Measurements from ENCODE around the gene KREMEN1. TPM values are rescaled to one million over a fixed set of nuclear protein-coding genes. Genes with fewer than 3 reads are reported as not detected.
A peak's percentile ranks its signal among the peaks of the same experiment; 100 is the strongest.

The KREMEN1 gene
- total and polyA plus RNA-seq, 4 donors, result 8.8 to 27.5 (median 20.1) TPM

DNA sequence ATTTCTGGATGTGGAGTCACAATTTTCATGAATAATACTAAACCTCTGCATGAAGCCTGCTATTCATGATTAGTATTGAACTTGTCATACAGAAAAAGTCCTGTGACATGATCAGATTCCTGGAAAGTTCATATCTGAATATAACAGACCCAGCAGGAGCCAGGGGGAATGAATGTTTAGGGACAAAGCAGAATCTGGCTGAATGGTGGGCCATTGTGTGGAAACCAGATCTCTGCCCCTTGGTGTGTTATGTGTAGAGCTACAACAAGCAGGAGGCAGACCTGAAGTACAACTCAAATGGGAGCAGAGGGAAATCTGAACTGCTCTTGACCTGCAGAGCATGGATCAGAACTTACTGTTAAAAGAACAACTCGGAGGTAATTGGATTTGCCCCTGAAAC is 30.3 kb downstream of the KREMEN1 start:
- ATAC-seq (ENCODE audit: insufficient read depth, low FRiP score) (no peak), DNase-seq (no peak)
- peaks cover 0 to 15% (median 5%) of the 10 kb centered on the region in 5 donors for H3K4me1 ChIP-seq (ENCODE audit: control insufficient read depth in 5 of 5, insufficient read depth in 5 of 5, low read length in 5 of 5)
- no peaks in the 10 kb centered on the region for H3K27me3 ChIP-seq (ENCODE audit: control insufficient read depth in 3 of 3, insufficient read depth in 3 of 3, low read length in 2 of 3)
- TF ChIP-seq, protein P1, sequence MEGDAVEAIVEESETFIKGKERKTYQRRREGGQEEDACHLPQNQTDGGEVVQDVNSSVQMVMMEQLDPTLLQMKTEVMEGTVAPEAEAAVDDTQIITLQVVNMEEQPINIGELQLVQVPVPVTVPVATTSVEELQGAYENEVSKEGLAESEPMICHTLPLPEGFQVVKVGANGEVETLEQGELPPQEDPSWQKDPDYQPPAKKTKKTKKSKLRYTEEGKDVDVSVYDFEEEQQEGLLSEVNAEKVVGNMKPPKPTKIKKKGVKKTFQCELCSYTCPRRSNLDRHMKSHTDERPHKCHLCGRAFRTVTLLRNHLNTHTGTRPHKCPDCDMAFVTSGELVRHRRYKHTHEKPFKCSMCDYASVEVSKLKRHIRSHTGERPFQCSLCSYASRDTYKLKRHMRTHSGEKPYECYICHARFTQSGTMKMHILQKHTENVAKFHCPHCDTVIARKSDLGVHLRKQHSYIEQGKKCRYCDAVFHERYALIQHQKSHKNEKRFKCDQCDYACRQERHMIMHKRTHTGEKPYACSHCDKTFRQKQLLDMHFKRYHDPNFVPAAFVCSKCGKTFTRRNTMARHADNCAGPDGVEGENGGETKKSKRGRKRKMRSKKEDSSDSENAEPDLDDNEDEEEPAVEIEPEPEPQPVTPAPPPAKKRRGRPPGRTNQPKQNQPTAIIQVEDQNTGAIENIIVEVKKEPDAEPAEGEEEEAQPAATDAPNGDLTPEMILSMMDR (IDR thresholded peaks at IDR 0.05; ENCODE audit: control extremely low read depth, extremely low read depth), result no peak
- peaks cover 0 to 19% (median under 1%) of the 10 kb centered on the region in 4 donors for H3K36me3 ChIP-seq (ENCODE audit: control insufficient read depth in 4 of 4, insufficient read depth in 4 of 4, low read length in 4 of 4)
- H3K4me3 ChIP-seq, result no peak overlapping the region
- H3K27ac ChIP-seq (ENCODE audit: low read depth in 1 of 2, low read length in 1 of 2), result no peak overlapping the region
- 91 to 94% methylated on average over 1 of the region's 1 CpG for WGBS, 2 donors
- H3K9me3 ChIP-seq (ENCODE audit: control insufficient read depth in 4 of 4, insufficient read depth in 3 of 4, low read length in 3 of 4), result no peaks in the 10 kb centered on the region
- peak overlapping the region in 1 of 2 donors; percentile 4 for H3K9ac ChIP-seq (ENCODE audit: insufficient read depth in 1 of 2, low read length in 2 of 2)

DNA sequence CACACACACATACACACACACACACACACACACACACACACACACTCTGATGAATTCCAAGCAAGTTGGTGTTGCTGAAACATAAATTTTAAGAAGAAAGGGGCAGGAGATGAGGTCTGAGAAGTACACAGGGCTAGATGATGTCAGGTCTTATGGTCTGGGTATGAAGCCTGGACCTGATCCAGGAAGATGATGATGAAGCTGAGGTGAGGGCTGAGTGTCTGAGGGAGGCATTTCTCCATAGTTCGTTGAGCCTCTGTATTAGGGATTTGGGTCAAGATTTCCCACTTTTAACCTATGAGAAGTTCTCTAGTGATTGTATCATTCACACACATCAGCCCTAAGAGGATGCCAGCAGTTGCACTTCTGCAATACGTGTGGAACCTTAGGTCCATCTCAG is 32.6 kb downstream of the KREMEN1 start:
- peaks cover 0 to 15% (median 11%) of the 10 kb centered on the region in 5 donors for H3K4me1 ChIP-seq (ENCODE audit: control insufficient read depth in 5 of 5, insufficient read depth in 5 of 5, low read length in 5 of 5)
- H3K27me3 ChIP-seq (ENCODE audit: control insufficient read depth in 3 of 3, insufficient read depth in 3 of 3, low read length in 2 of 3), result no peaks in the 10 kb centered on the region
- DNase-seq (no peak), ATAC-seq (ENCODE audit: insufficient read depth, low FRiP score) (no peak)
- no peak overlapping the region for H3K9ac ChIP-seq (ENCODE audit: insufficient read depth in 1 of 2, low read length in 2 of 2)
- peaks cover 0 to 9% (median under 1%) of the 10 kb centered on the region in 4 donors for H3K36me3 ChIP-seq (ENCODE audit: control insufficient read depth in 4 of 4, insufficient read depth in 4 of 4, low read length in 4 of 4)
- TF ChIP-seq, protein P1 (IDR thresholded peaks at IDR 0.05; ENCODE audit: control extremely low read depth, extremely low read depth), result no peak
- H3K9me3 ChIP-seq (ENCODE audit: control insufficient read depth in 4 of 4, insufficient read depth in 3 of 4, low read length in 3 of 4), result no peaks in the 10 kb centered on the region
- H3K27ac ChIP-seq (ENCODE audit: low read depth in 1 of 2, low read length in 1 of 2), result no peak overlapping the region
- 60 to 62% methylated on average over 2 of the region's 2 CpGs for WGBS, 2 donors
- H3K4me3 ChIP-seq, result no peak overlapping the region

DNA sequence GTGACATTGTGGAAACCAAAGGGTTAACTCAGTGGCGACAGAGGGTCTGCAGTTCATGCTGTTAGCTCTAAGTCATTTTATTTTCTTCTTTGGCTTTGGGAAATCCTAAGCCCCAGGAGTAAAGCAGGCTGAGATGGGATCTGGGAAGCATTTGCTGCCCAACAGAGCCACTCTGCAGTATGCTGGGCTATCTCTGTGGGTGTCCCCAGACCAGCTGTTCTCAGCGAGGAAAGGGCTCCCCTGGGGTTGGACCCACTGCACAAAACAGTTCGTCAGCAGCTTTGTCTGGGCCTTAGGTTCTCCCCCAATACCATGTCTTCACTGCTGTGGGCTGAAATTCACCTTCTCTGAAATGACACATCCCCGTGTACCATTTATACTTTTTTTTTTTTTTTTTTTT is 34.0 kb downstream of the KREMEN1 start:
- ATAC-seq (ENCODE audit: insufficient read depth, low FRiP score) (no peak), DNase-seq (no peak)
- no peak overlapping the region for H3K4me3 ChIP-seq
- peaks cover 0 to 4% (median 3%) of the 10 kb centered on the region in 4 donors for H3K36me3 ChIP-seq (ENCODE audit: control insufficient read depth in 4 of 4, insufficient read depth in 4 of 4, low read length in 4 of 4)
- WGBS, 2 donors, result 59 to 83% methylated on average over 4 of the region's 4 CpGs
- TF ChIP-seq, protein P1 (IDR thresholded peaks at IDR 0.05; ENCODE audit: control extremely low read depth, extremely low read depth), result no peak
- no peaks in the 10 kb centered on the region for H3K27me3 ChIP-seq (ENCODE audit: control insufficient read depth in 3 of 3, insufficient read depth in 3 of 3, low read length in 2 of 3)
- no peak overlapping the region for H3K27ac ChIP-seq (ENCODE audit: low read depth in 1 of 2, low read length in 1 of 2)
- H3K9me3 ChIP-seq (ENCODE audit: control insufficient read depth in 4 of 4, insufficient read depth in 3 of 4, low read length in 3 of 4), result no peaks in the 10 kb centered on the region
- no peak overlapping the region for H3K9ac ChIP-seq (ENCODE audit: insufficient read depth in 1 of 2, low read length in 2 of 2)
- peaks cover 0 to 15% (median 11%) of the 10 kb centered on the region in 5 donors for H3K4me1 ChIP-seq (ENCODE audit: control insufficient read depth in 5 of 5, insufficient read depth in 5 of 5, low read length in 5 of 5)

DNA sequence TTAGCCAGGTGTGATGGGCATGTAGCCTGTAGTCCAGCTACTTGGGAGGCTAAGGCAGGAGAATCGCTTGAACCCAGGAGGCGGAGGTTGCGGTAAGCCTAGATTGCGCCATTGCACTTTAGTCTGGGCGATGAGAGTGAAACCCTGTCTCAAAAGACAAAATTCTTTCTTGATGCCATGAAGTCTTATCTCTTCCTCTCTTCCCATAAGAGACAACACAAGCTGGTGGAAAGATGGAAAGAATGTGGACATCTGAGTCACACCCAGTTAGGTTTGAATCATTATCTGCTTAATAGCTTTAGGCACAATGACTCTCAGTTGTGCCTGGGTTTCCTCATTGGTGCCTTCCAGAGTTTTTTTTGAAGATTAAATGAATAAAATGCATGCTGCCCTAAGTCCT is 35.3 kb downstream of the KREMEN1 start:
- Histone ChIP-seq H3K4me3 (no peak overlapping the region), H3K9ac (ENCODE audit: insufficient read depth in 1 of 2, low read length in 2 of 2) (no peak overlapping the region), H3K36me3 (ENCODE audit: control insufficient read depth in 4 of 4, insufficient read depth in 4 of 4, low read length in 4 of 4) (peaks cover 0 to 4% (median 2%) of the 10 kb centered on the region in 4 donors), H3K27me3 (ENCODE audit: control insufficient read depth in 3 of 3, insufficient read depth in 3 of 3, low read length in 2 of 3) (no peaks in the 10 kb centered on the region), H3K27ac (ENCODE audit: low read depth in 1 of 2, low read length in 1 of 2) (no peak overlapping the region), H3K9me3 (ENCODE audit: control insufficient read depth in 4 of 4, insufficient read depth in 3 of 4, low read length in 3 of 4) (no peaks in the 10 kb centered on the region), H3K4me1 (ENCODE audit: control insufficient read depth in 5 of 5, insufficient read depth in 5 of 5, low read length in 5 of 5) (peaks cover 0 to 21% (median 15%) of the 10 kb centered on the region in 5 donors)
- 97% methylated on average over 5 of the region's 5 CpGs for WGBS, 2 donors
- ATAC-seq (ENCODE audit: insufficient read depth, low FRiP score) (no peak), DNase-seq (no peak)
- TF ChIP-seq, protein P1 (IDR thresholded peaks at IDR 0.05; ENCODE audit: control extremely low read depth, extremely low read depth), result no peak

All from lung (tissue), 12 donors.